T1000 (cell line): ENCODE data around the gene ASS1.

Experiments used
- DNase-seq: peaks from one replicate; lab custom pipeline; 2025; ENCODE audit warnings: mixed read lengths; lab: John Stamatoyannopoulos, UW

The ASS1 gene

GRCh38 chr9:130473566-130473965 is 28.8 kb downstream of the ASS1 start:
- DNase-seq: no peak

DNA sequence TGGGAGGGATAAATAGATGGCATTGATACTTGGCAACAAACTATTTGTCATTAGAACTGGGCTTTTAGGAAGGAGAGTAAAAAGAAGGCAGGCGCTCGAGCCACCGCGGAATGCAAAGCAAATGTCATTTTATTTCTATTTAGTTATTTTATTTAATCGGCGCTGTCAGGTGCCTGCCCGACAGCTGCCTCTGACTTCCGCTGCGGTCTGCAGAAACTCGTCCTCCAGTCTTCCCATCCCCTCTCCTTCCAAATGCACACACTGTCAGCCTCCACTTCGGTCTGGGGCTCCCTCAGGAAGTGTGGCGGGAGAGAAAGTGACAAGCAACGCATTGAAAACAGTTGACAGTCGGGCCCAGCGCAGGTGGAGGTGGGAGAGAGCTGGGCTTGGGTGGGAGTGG is 29.3 kb downstream of the ASS1 start:
- no peak for DNase-seq

- no peak for DNase-seq
Measured at GRCh38 chr9:130476151-130476730, 31.5 kb downstream of the ASS1 start.

DNA sequence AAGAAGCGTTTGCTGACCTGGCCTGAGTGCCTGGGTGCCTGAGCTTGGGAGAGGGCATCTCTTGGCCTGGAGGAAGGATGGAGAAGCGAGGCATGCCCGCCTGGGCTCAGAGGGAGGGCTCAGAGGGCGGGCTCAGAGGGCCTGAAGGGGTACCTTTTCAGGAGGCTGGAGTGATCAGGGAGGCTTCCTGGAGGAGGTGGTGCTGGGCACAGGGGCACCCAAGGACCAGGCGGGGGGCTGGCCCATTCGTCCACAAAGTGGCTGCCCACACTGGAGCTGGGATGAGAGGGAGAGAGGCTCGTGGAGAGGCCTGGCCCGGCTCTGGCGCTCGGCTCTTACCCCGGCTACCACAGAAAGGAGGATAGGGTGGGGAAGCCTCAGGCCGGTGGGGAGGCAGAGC is 32.8 kb downstream of the ASS1 start:
- DNase-seq: no peak

DNA sequence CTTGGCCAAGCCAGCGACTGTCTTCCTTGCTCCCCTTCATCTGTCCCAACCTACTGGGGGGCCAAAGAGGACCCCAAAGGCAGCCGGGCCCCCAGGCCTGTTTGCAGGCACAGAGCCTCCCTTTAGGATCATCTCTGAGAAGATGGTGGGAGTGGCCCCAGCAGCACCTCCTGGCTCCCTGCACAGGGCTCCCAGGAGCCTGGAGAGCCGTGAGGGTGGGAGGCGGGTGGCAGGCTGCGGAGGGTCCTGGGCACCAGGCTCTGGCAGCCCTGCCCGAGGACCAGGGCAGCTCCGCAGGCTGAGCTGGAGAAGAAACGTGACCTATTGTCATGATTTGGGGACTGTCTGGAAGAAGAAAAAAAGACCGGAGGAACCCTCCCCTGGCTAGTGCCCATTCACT is 33.4 kb downstream of the ASS1 start:
- no peak for DNase-seq

DNA sequence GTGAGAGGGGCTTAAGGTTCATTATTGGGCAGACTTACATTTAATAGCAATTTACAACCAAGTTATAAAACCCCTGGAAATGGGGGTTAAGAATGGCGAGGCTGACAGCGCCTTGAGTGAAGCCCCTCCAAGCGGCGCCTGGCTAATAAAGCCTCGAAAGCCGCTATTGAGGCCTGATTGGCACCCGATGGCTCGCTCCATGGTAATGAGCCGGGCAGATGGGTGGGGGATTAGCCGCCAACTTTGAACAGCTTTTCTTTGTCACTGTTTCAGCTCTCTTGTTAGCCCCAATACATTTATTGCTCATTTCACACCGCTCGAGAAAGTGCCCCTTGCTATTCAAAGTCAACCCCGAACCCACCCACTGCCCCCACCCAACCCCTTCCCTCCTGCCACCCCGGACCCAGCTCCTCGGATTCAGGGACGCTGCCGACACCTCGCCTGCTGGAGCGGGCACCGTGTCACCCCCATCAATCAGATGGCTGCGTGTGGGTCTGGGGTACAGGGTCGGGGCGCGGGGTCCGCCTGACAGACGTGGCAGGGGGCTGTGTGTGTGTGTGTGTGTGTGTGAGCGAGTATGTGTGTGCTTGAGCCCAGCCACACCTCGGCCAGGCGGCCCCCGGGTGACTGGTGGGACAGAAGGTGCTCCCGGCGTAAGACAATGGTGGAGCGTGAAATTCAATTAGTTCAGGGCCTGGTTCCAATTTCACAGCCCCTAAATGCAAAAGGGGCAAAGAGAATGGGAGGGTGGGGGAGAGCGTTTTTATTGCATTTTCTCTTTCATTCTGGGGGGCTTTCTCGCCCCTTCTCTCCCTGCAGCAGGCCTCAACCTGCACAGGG is 34.2 kb downstream of the ASS1 start:
- DNase-seq: no peak

GRCh38 chr9:130479587-130479986 is 34.8 kb downstream of the ASS1 start:
- DNase-seq: no peak

DNA sequence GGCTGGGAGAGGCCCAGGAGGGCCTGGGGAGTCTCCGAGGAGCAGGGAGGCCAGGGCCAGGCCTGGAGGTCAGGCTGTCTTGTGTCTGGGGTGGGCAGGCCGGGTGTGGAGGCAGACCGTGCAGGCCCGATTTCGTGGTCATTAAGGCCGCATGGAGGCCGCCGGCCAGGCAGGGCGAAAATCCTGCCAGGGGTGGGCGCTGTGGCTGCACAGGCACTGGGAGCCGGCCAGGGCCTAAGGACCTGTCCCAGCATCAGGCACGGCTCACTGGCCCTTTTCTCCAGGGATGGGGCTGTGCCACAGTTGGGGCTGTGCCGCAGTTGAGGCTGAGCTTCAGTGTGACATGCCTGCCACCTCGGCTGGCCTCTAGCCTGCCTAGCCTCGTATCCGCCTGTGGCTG is 35.9 kb downstream of the ASS1 start:
- DNase-seq: no peak

- DNase-seq: no peak
Measured at GRCh38 chr9:130482463-130482862, 37.7 kb downstream of the ASS1 start.

DNA sequence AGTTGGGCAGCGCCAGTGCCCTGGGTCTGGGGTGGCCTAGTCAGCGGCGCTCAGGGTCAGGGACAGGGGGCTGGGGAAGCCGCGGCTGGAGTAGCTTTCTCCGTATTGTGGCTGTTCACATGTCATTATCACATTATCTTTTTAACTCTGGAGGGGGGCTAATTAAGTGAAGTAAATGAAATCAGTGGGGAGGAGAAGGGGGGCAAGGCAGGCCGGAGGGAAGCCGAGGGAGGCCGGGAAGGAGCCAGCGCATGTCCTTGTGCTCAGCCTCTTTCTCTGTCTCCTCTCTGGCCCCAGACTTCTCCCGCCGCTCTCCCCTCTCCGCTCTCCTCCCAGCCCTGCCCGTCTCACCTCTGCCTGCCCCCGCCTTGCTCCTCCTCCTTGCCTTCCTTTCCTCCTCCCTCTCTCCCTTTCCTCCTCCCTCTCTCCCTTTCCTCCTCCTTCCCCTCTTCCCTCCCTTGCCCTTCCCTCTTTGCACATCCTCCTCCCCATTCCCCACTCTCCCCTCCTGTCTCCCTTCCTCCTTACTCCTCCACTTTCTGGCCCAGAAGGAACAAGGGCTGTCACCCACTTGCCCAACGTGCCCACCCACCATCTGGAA is 38.7 kb downstream of the ASS1 start:
- no peak for DNase-seq

- DNase-seq: no peak
Measured at GRCh38 chr9:130484362-130485072, 39.8 kb downstream of the ASS1 start.

- DNase-seq: no peak
Measured at GRCh38 chr9:130486103-130486502, 41.3 kb downstream of the ASS1 start.

- DNase-seq: no peak
Measured at GRCh38 chr9:130487500-130487899, 42.7 kb downstream of the ASS1 start.

DNA sequence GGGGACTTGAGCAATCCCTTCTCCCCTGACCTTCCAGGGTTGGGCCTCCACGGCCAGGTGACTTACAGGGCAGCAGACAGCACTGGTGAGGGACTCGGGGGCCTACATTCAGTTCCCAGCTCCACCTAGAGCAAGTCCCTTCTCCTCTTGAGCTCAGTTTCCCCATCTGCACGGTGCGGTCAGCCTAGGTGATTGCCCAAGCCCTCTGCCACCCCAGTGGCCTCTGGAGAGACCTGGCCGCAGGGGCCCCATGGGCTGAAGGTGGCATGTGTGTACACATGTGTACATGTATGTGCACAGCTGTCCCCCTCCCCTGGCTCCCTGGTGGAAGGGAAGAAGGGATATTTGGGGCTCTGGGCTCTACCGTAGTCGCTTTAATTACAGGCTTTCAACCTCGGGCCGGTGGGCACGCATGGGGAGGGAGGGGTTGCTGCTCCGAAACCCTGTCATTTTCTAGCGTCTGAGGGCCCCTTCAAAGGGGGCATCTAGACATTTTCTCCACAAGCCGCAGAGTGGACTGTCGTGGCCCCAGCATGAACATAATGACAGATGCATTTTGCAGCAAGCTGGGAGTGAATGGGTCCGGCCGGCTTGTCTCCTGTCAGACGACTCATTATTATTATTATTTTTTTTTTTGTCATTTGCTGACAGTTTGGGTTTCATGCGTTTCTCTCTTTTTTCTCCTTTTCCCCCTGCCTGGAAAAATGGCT is 44.0 kb downstream of the ASS1 start:
- DNase-seq: no peak

DNA sequence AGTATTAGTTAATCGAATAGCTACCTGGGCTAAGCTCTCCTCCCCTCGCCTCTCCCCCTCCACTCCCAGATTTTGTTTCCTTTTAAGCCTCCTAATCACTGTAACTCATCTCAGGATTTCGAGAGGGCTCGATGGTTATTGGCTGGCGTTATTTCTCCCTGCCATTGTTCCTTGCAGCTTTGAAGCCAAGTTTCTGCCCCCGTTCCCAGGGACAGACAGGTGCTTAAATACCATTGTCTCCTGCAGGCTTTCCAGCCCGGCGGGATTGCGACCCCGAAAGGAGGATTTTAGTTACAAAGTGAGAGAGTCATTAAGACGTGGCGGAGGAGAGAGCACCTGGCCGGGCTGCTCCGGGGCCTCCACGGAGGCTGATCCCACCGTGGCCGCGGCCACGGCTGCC is 46.2 kb downstream of the ASS1 start:
- no peak for DNase-seq

GRCh38 chr9:130491830-130492482 is 47.2 kb downstream of the ASS1 start:
- DNase-seq: no peak

GRCh38 chr9:130493021-130493420 is 48.3 kb downstream of the ASS1 start:
- no peak for DNase-seq

GRCh38 chr9:130493476-130493875 is 48.7 kb downstream of the ASS1 start:
- no peak for DNase-seq

DNA sequence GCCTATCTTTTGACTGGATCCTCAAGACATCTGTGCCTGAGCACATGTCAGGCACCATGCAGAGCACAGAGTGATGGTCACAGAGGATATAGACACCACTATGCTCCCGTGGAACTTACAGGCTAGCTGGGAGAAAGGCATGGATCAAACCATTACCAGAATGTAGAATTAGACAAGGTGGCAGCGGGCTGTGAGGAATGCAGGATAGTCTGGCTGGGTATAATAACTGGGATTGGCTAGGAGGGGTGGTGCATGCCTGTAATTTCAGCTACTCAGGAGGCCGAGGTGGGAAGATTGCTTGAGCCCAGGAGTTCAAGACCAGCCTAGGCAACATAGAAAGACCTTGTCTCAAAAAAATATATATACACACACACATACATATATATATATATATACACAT is 50.3 kb downstream of the ASS1 start:
- DNase-seq: no peak

DNA sequence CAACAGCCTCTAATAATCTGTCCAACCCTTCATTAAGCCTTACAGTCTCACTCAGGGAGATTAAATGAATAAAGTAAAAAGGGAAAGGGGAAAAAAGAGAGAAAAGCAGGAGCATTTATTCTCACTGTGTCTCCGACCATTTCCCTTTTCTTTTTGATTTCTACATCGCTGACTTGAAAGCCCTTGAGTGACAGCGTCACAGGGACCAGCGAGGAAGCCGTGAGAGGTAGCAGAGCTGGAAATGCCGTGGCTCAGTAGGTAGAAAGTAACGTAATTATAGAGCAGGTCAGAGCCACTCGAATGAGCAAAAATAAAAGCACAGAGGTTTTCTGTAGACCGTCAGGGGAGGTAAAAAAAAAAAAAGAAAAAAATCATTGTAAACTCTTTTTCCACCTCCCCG is 52.4 kb downstream of the ASS1 start:
- DNase-seq: no peak

DNA sequence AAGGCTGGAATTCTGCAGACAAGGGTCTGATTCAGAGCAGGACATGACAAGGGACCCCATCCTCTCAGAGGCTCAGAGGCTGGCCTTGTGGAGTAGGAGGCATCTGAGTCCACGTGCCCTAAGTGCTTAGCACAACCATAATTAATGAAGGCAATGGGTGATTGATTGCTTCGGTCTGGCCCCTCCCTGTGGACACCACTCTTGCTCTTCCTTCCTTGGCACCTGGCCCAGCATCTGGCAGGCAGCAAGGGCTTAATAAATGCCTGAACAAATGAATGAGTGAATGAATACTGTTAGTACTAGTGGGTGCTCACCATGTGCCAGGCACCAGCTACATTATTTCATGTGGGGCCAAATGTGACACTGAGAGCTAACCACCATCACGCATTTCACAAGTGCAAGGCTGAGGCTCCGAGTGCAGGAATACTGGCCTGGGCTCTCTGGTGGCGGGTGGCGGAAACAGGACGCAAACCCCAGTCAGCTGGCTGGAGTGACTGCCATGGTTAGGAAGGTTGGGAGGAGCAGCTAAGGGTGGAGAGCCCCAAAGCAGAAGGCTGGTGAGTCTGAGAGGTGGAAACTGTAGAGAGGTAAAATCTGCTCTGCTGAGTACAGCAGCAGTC is 53.6 kb downstream of the ASS1 start:
- DNase-seq: no peak
